ENCODE data around the gene ZNF644.

Gene ZNF644

DNA sequence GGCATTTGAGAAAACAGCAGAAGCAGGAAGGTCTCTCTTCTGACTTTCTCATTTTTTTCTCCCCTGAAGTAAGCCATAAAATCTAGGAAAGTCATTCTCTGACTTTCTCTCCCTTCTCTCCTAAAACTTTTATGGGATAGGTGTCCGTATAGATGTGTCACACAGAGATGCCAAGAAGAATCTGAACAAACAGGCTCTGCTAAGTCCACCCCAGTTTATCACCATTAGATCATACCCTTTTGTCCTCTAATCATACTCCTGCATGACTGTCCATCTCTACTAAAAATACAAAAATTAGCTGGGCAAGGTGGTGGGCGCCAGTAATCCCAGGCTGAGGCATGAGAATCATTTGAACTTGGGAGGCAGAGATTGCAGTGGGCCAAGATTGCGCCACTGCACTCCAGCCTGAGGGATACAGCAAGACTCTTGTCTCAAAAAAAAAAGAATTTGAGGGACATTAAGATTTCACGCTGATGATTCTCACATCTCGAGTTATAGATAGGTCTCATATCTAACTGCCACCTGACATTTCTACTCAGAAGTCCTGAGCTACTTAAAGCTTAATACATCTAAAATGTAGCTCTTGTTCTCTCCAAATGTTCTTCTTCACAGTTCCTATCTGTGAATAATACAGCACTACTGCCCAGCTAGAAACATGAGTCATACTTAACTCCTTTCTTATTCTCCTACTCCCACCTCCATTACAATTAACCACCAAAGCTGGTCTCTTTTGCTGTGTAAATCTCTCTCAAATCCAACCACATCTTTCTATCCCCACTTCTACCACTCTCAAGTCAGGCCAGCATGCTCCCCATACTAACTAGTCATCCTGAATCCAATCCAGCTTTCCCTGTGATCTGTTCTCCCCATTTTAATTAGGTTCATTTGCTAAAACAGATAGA, 47.7 kb downstream of the ZNF644 start:
- Mint-ChIP-seq H3K36me3 (peaks cover 25% of the 10 kb centered on the region), H3K4me1 (peaks cover 65% of the 10 kb centered on the region), H3K27ac (peak overlapping the region; percentile 13), H3K4me3 (no peak overlapping the region), H3K9me3 (no peaks in the 10 kb centered on the region), H3K27me3 (no peaks in the 10 kb centered on the region)

DNA sequence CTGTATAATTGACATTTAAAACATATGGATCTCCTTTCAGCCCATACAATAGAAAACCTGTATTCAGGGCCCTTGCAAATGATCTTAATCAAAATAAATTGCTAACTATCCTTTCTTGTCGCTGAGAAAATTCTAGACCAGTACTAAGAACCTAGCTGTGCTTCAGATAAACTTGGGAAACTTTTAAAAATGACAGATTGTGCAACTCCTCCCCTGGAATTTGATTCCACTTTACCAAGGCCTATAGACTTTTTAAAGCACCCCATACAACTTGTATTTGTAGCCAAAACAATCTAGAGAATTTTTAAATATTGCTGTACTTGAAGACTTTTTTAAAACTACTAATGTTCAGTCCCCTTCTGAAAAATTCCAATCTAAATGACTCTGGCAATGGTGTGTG, 51.6 kb downstream of the ZNF644 start:
- no peak overlapping the region for H3K27ac Mint-ChIP-seq
- no peaks in the 10 kb centered on the region for H3K27me3 Mint-ChIP-seq
- H3K36me3 Mint-ChIP-seq, result peaks cover 20% of the 10 kb centered on the region
- H3K4me3 Mint-ChIP-seq, result no peak overlapping the region
- peaks cover 65% of the 10 kb centered on the region for H3K4me1 Mint-ChIP-seq
- H3K9me3 Mint-ChIP-seq, result no peaks in the 10 kb centered on the region

DNA sequence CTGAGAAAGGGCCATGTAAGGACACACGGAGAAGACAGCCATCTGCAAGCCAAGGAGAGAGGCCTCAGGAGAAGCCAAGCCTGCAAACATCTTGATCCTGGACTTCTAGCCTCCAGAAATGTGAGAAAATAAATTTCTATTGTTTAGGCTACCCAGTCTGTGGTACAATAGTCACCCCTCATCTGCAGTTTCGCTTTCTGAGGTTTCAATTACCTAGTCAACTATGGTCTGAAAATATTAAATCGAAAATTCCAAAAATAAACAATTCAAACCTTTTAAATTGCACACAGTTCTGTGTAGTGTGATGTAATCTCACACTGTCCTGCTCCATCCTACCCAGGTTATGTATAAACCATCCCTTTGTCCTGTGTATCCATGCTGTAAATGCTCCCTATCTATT, 52.6 kb downstream of the ZNF644 start:
- no peak overlapping the region for H3K4me3 Mint-ChIP-seq
- H3K27me3 Mint-ChIP-seq, result no peaks in the 10 kb centered on the region
- peak overlapping the region; percentile 80 for H3K27ac Mint-ChIP-seq
- H3K36me3 Mint-ChIP-seq, result peaks cover 15% of the 10 kb centered on the region
- H3K9me3 Mint-ChIP-seq, result no peaks in the 10 kb centered on the region
- peaks cover 64% of the 10 kb centered on the region for H3K4me1 Mint-ChIP-seq

DNA sequence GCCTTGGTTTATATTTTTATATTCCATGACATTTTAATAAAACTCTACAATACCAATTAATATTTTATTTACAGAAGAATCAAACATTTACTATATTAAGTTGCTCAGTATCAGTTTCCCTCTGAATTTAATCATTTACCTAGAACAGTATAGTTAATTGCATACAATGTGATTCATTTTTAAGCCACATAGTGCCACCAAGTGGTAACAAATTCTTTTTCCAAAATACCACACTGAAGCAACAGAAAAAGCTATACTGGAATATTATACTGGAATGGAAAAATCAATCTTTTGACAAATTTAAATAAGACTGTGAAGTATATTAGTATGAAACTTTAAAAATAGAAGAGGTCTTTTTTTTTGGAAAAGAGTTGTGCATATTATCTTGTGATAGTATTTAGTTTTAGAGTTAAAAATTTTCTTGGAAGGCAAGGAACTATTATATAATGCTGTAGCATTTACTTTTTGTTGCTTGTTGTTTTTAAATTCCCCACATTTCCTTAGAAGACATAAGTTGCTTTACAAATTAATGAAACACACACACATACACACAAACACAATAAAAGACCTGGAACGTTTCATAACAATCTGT, 57.3 kb downstream of the ZNF644 start:
- Mint-ChIP-seq H3K4me3 (no peak overlapping the region), H3K27me3 (no peaks in the 10 kb centered on the region), H3K4me1 (peaks cover 62% of the 10 kb centered on the region), H3K9me3 (no peaks in the 10 kb centered on the region), H3K27ac (no peak overlapping the region), H3K36me3 (peaks cover 5% of the 10 kb centered on the region)

DNA sequence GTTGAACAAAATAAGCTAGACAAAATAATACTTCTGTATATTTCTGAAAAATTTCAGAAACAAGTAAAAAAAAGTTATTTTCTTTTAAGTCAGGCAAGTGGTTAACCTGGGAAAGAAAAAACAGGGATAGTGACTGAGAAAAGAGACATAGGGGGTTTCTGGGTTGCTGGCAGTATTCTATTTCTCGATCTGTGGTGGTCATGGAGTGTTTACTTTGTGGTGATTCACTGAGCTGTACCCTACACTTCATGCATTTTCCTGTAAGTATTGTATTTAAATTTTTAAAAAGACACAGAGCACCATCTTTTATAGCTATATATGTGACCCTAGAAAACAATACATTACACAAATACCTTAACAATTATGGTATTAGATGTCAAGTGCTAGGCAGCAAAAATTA, 58.2 kb downstream of the ZNF644 start:
- no peaks in the 10 kb centered on the region for H3K9me3 Mint-ChIP-seq
- no peak overlapping the region for H3K27ac Mint-ChIP-seq
- peaks cover 61% of the 10 kb centered on the region for H3K4me1 Mint-ChIP-seq
- H3K4me3 Mint-ChIP-seq, result no peak overlapping the region
- peaks cover 6% of the 10 kb centered on the region for H3K36me3 Mint-ChIP-seq
- H3K27me3 Mint-ChIP-seq, result no peaks in the 10 kb centered on the region

DNA sequence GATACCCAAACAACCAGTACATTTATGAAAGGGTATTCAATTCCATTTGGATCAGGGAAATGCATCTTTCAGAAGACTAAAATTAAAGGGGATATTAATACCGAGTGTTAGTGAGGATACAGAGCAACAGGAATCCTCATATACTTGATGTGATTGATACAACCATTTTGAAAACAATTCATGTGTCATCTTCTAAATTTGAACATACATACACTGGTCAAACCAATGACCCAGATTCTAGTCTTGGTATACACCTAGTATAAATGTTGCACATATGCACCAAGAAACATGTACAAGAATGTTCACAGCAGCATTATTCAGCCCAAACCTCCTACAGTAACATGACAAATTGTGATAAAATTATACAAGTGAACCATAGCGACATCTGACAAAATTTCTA, 58.6 kb downstream of the ZNF644 start:
- Mint-ChIP-seq H3K27ac (no peak overlapping the region), H3K36me3 (peaks cover 8% of the 10 kb centered on the region), H3K9me3 (no peaks in the 10 kb centered on the region), H3K4me3 (no peak overlapping the region), H3K4me1 (peaks cover 65% of the 10 kb centered on the region), H3K27me3 (no peaks in the 10 kb centered on the region)

DNA sequence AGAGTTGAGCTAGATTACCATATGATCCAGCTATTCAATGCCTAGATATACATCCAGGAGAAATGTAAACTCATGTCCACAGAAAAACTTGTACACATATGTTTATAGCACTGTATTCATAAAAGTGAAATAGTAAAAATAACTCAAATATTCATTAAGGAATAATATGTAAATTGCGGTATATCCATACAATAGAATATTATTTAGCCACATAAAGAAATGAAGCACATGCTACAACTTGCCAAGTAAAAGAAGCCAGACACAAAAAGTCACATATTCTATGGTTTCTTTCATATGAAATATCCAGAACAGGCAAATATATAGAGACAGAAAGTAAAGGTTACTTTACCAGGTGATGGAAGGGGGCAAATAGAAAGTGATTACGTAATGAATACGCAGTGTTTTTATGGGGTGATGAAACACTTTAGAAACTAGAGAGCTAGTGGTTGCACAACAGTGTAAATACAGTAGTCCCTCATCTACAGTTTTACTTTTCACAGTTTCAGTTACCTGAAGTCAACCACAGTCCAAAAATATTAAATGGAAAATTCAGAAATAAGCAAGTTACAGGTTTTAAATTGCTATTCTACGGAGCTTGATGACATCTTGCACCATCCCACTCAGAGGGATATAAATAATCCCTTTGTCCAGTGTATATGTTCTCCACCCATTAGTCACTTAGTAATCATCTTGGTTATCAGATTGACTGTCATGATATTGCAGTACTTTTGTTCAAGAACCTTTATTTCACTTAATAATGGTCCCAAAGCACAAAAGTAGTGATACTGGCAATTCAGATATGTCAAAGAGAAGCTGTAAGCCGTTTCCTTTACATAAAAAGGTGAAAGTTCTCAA, 62.3 kb downstream of the ZNF644 start:
- H3K4me1 Mint-ChIP-seq, result peaks cover 77% of the 10 kb centered on the region
- H3K4me3 Mint-ChIP-seq, result no peak overlapping the region
- H3K9me3 Mint-ChIP-seq, result peaks cover 12% of the 10 kb centered on the region
- no peaks in the 10 kb centered on the region for H3K27me3 Mint-ChIP-seq
- no peak overlapping the region for H3K27ac Mint-ChIP-seq
- H3K36me3 Mint-ChIP-seq, result peaks cover 30% of the 10 kb centered on the region

DNA sequence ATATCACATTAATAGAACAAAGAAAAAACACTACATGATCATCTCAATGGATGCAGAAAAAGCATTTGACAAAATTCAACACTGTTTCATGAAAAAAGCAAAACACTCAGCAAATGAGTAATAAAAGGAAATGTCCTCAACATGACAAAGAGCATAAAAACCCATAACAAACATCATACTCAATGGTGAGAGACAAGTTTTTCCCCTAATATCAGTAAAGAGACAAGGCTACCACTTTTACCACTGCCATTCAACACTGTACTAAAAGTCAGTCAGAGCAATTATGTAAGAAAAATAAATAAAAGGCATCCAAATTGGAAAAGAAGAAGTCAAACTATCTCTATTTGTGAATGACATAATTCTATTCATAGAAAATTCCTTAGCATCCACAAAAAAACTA, 64.3 kb downstream of the ZNF644 start:
- H3K4me3 Mint-ChIP-seq, result peak overlapping the region; percentile 28
- H3K27me3 Mint-ChIP-seq, result no peaks in the 10 kb centered on the region
- H3K9me3 Mint-ChIP-seq, result peaks cover 14% of the 10 kb centered on the region
- H3K27ac Mint-ChIP-seq, result no peak overlapping the region
- peaks cover 80% of the 10 kb centered on the region for H3K4me1 Mint-ChIP-seq
- peaks cover 34% of the 10 kb centered on the region for H3K36me3 Mint-ChIP-seq

DNA sequence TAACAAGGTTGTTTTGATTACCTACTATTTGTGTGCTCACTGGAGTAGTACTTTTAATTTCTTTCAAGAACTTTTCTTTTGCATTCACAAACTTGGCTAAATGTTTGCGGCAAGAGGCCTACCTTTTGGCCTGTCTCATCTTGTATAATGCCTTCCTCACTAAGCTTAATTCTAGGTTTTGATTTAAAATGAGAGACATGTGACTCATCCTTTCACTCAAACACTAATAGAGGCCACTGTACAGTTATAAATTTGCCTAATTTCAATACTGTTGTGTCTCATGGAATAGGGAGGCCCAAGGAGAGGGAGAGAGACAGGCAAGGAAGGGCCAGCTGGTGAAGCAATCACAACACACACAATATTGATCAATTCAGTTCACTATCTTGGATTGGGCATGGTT, 66.1 kb downstream of the ZNF644 start:
- Mint-ChIP-seq H3K4me3 (no peak overlapping the region), H3K36me3 (peaks cover 33% of the 10 kb centered on the region), H3K4me1 (peaks cover 88% of the 10 kb centered on the region), H3K27me3 (no peaks in the 10 kb centered on the region), H3K27ac (no peak overlapping the region), H3K9me3 (peaks cover 14% of the 10 kb centered on the region)

DNA sequence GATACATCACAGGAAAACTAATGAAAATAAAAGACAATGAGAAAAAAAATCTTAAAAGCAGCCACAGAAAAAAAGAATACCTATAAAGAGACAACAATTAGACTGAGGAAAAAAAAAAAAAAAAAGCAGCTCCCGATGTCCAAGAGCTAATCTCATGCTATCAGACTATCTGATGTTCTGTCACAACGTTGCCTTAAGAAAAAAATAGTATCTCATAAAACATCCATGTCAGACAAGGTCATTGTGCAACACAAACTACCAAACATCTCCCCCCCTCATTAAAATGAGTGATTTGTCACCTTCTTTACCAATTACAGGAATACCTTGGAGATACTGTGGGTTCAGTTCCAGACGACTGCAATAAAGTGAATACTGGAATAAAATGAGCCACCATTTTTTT, 68.9 kb downstream of the ZNF644 start:
- peaks cover 83% of the 10 kb centered on the region for H3K4me1 Mint-ChIP-seq
- no peak overlapping the region for H3K27ac Mint-ChIP-seq
- no peak overlapping the region for H3K4me3 Mint-ChIP-seq
- H3K36me3 Mint-ChIP-seq, result peaks cover 27% of the 10 kb centered on the region
- H3K9me3 Mint-ChIP-seq, result peaks cover 14% of the 10 kb centered on the region
- no peaks in the 10 kb centered on the region for H3K27me3 Mint-ChIP-seq

DNA sequence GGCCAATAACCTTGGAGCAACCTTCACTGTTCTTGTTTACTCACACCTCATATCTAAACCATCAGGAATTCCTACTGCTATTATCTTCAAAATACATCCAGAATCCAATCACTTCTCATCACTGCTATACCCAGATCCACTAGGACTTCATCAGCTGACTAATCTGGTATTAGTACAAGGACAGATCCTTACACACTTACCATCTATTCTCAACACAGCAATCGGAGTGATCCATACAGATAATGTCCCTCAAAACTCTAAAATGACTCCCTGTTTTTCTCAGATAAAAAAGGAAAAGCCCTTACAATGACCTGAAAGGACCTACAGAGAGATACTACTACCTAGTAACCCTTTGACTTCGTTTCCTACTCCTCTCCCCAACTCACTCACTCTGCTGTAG, 70.8 kb downstream of the ZNF644 start:
- Mint-ChIP-seq H3K4me3 (no peak overlapping the region), H3K9me3 (peaks cover 11% of the 10 kb centered on the region), H3K36me3 (peaks cover 17% of the 10 kb centered on the region), H3K4me1 (peaks cover 78% of the 10 kb centered on the region), H3K27ac (no peak overlapping the region), H3K27me3 (no peaks in the 10 kb centered on the region)

DNA sequence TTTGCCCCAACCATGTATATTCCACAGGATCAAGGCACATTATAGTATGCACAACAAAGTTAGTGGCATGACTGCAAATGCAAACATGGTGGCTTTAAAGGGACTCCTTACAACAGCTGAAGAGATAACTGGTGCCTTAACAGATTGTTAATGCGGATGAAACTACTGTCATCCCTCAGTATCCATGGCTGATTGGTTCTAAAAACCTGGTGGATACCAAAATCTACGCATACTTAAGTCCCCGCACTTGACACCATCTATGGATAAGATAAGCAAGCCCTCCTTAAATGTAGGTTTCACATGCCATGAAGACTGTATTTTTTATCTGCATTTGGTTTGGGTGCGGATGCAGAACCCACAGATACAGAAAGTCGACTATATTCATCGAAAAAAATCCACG, 73.5 kb downstream of the ZNF644 start:
- Mint-ChIP-seq H3K4me3 (no peak overlapping the region), H3K4me1 (peaks cover 79% of the 10 kb centered on the region), H3K36me3 (peaks cover 9% of the 10 kb centered on the region), H3K27me3 (no peaks in the 10 kb centered on the region), H3K27ac (no peak overlapping the region), H3K9me3 (no peaks in the 10 kb centered on the region)

DNA sequence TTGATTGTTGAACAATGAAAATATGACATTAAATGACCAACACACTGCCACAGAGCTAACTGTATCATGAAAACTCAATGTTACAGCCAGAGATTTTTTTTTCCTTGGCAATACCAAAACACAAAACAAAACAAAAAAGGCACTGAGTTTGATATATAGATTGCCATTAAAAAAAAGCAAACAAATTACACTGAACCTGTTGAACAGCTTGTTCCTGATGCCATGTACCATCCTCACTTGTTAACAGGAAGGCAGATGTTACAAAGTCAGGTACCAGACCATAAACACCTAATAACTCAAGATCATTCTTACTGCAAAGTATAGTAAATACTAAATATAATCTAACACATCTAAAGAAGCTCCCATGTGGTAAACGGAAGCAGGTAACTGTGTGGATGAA, 75.2 kb downstream of the ZNF644 start:
- peaks cover 62% of the 10 kb centered on the region for H3K4me1 Mint-ChIP-seq
- H3K27ac Mint-ChIP-seq, result no peak overlapping the region
- H3K36me3 Mint-ChIP-seq, result peaks cover 4% of the 10 kb centered on the region

DNA sequence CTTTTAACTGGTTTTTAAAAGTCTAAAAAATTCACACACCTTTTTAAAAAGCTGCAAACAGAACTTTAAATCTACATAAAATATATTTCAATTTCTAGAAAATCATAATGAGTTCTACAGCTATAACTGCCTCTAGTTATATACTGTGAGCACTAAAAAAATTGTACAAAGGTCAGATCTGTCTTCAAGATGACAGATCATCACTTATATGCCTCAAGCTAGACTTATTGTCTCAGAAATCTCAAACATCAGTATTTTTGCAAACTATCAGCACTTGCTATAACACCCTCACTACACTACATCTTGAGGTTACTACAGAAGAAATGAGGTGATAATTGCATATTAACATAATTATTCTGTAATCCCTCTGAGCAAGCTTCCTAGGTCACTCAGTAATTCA, 76.5 kb downstream of the ZNF644 start:
- peaks cover 12% of the 10 kb centered on the region for H3K36me3 Mint-ChIP-seq
- H3K9me3 Mint-ChIP-seq, result peaks cover 4% of the 10 kb centered on the region
- peaks cover 59% of the 10 kb centered on the region for H3K4me1 Mint-ChIP-seq
- H3K27me3 Mint-ChIP-seq, result no peaks in the 10 kb centered on the region
- no peak overlapping the region for H3K4me3 Mint-ChIP-seq
- no peak overlapping the region for H3K27ac Mint-ChIP-seq

More for the DNA sequence above, 75.2 kb downstream of the ZNF644 start:
- H3K4me3 Mint-ChIP-seq, result no peak overlapping the region
- no peaks in the 10 kb centered on the region for H3K9me3 Mint-ChIP-seq
- no peaks in the 10 kb centered on the region for H3K27me3 Mint-ChIP-seq

DNA sequence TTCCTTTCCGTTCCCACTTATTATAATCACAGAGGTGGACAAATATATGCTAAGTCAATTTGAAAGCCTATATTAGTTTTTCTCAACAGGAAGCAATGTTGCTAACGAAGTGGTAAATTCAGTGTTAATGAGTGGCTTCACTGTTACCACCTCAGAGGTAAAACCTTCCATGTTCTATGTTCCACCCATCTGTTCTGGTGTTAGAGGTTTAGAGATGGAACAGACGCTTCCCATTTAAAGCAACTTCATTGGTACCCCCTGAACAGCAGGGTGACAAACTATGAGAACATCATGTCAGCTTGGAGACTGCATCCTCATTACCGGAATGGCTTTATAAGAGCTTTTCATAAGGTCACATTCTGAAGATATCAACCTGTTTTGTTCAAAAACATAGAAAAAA, 77.9 kb downstream of the ZNF644 start:
- Mint-ChIP-seq H3K4me1 (peaks cover 62% of the 10 kb centered on the region), H3K27ac (no peak overlapping the region)

DNA sequence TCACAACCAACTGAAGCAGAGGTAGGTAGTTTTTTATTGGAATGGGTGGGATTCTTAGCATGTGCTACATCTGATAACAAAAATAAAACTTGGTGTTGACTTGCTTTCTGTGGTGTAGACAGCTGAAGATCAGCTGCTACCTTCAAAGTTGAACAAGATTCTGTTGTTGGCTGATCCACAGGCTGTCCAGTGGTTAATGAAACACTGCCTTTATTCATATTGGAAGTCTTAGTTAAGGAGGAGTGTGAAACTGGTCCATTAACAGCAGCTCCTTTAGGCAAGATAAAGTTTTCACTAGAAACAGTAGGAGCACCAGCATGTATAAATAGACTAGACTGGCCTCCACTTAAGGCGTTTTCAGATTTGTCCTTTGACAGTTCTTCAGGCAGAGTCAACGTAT, 81.1 kb downstream of the ZNF644 start:
- Mint-ChIP-seq H3K27ac (no peak overlapping the region), H3K9me3 (peaks cover 9% of the 10 kb centered on the region), H3K4me1 (peaks cover 72% of the 10 kb centered on the region), H3K4me3 (no peak overlapping the region), H3K36me3 (peaks cover 47% of the 10 kb centered on the region), H3K27me3 (no peaks in the 10 kb centered on the region)

More for the DNA sequence above, 77.9 kb downstream of the ZNF644 start:
- Mint-ChIP-seq H3K36me3 (peaks cover 25% of the 10 kb centered on the region), H3K4me3 (no peak overlapping the region), H3K27me3 (no peaks in the 10 kb centered on the region), H3K9me3 (peaks cover 9% of the 10 kb centered on the region)

Measured in activated naive CD4-positive, alpha-beta T cell treated with anti-CD3 and anti-CD28 coated beads, Interleukin-2, amount 50 U/mL, for 24 hours (primary cell).